ENCODE measurements around the gene RXRB. TPM values are rescaled to one million over a fixed set of nuclear protein-coding genes. Genes with fewer than 3 reads are reported as not detected.

The RXRB gene
- total and polyA plus RNA-seq, 10 of the 15 experiments (the other 5 are each of a cell fraction or from before 2014, with no cell fraction given): 0.71 to 35.0 (median 20.4) TPM

DNA sequence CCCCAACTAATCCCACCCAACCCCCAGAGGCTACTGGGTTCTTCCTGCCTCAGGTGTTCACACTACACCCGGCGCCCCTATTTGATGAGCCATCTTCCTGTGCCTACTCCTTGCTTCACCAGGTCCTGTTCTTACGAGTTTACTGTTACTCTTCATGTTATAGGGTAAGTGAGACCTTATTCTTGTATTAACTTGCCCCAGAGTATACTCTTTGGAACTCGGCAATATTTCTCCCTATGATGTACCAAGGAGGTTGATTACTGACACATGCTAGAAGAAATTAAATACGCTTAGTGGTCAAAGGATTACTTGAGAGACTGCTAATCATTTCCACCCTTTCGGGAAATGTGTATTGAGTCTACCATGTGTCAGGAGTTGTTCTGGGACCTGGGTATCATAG lies 16.8 kb upstream of the RXRB start:
- H3K27ac ChIP-seq (ENCODE audit: control insufficient read depth, insufficient read depth): no peak overlapping the region
- H3K27me3 ChIP-seq (replicated peaks in 1 of 2; ENCODE audit: control insufficient read depth in 2 of 2, insufficient read depth in 2 of 2, low read length in 1 of 2): peaks cover 2 to 3% of the 10 kb centered on the region in 2 experiments
- TF ChIP-seq STAT3 (IDR thresholded peaks at IDR 0.05; ENCODE audit: low read depth, low read length) (no peak), RCOR1 (conservative IDR thresholded peaks at IDR 0.05; ENCODE audit: low read depth, low read length) (no peak), HDAC2 (IDR thresholded peaks at IDR 0.05) (no peak), ZNF217 (IDR thresholded peaks at IDR 0.05) (no peak), GATAD2B (conservative IDR thresholded peaks at IDR 0.05; ENCODE audit: low read depth) (no peak), SPI1 (IDR thresholded peaks at IDR 0.05; ENCODE audit: borderline replicate concordance, insufficient read depth, low read depth, low read length) (no peak), ZNF622 (IDR thresholded peaks at IDR 0.05) (no peak), RAD51 (IDR thresholded peaks at IDR 0.05) (no peak)
- TF ChIP-seq, protein P1, sequence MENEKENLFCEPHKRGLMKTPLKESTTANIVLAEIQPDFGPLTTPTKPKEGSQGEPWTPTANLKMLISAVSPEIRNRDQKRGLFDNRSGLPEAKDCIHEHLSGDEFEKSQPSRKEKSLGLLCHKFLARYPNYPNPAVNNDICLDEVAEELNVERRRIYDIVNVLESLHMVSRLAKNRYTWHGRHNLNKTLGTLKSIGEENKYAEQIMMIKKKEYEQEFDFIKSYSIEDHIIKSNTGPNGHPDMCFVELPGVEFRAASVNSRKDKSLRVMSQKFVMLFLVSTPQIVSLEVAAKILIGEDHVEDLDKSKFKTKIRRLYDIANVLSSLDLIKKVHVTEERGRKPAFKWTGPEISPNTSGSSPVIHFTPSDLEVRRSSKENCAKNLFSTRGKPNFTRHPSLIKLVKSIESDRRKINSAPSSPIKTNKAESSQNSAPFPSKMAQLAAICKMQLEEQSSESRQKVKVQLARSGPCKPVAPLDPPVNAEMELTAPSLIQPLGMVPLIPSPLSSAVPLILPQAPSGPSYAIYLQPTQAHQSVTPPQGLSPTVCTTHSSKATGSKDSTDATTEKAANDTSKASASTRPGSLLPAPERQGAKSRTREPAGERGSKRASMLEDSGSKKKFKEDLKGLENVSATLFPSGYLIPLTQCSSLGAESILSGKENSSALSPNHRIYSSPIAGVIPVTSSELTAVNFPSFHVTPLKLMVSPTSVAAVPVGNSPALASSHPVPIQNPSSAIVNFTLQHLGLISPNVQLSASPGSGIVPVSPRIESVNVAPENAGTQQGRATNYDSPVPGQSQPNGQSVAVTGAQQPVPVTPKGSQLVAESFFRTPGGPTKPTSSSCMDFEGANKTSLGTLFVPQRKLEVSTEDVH (IDR thresholded peaks at IDR 0.05; ENCODE audit: low read depth, partially characterized antibody): no peak
- H3K4me1 ChIP-seq (ENCODE audit: control insufficient read depth, insufficient read depth, low read length): peaks cover 8% of the 10 kb centered on the region
- no peaks in the 10 kb centered on the region; the same call in 1 of the 2 replicates for H4K20me1 ChIP-seq (ENCODE audit: control insufficient read depth, insufficient read depth)
- intact Hi-C loops (cut with micrococcal nuclease; ENCODE audit: unreplicated experiment): no loop called here
- no peak overlapping the region for H3K4me3 ChIP-seq
- H2AFZ ChIP-seq (ENCODE audit: control insufficient read depth, low read depth, low read length): no peak overlapping the region
- H3K79me2 ChIP-seq (ENCODE audit: control insufficient read depth, insufficient read depth, low read length): no peaks in the 10 kb centered on the region
- WGBS (ENCODE audit: insufficient coverage, insufficient replicate concordance, low lambda C conversion rate, missing lambda C conversion rate): 59% methylated on average over 6 of the region's 6 CpGs
- ChIA-PET POLR2A (no interaction called here), RAD21 (ENCODE audit: unreplicated experiment) (no interaction called here), CTCF (no interaction called here), SMC1A (ENCODE audit: uncharacterized antibody, unreplicated experiment) (interaction anchor here (1.2 kb wide), 1 partner anchor 30 kb away, joined by 3 read pairs; no protein-coding TSS in a partner anchor)
- no peak overlapping the region for H3K4me2 ChIP-seq (ENCODE audit: control insufficient read depth, insufficient read depth)
- no peak for ATAC-seq
- no peaks in the 10 kb centered on the region for H3K9me3 ChIP-seq (replicated peaks; ENCODE audit: control insufficient read depth, insufficient read depth, low read length)
- no peaks in the 10 kb centered on the region for H3K36me3 ChIP-seq (ENCODE audit: control insufficient read depth in 2 of 2, insufficient read depth in 2 of 2, low read length in 1 of 2)
- no peak overlapping the region for H3K9ac ChIP-seq (ENCODE audit: control insufficient read depth, insufficient read depth, low read length)
- no TSS peak for BruUV-seq (replicated peaks)
- no peak for DNase-seq (ENCODE audit: low read depth, low spot score)
- FAIRE-seq: no peak
- in situ Hi-C loops (cut with MboI): no loop called here

Data from GM12878 (cell line).